ENCODE data around the gene FRY. TPM values are rescaled to one million over a fixed set of nuclear protein-coding genes. Genes with fewer than 3 reads are reported as not detected.

The FRY gene
- total RNA-seq, 1 donor from 2014 or later = 2.4 TPM

DNA sequence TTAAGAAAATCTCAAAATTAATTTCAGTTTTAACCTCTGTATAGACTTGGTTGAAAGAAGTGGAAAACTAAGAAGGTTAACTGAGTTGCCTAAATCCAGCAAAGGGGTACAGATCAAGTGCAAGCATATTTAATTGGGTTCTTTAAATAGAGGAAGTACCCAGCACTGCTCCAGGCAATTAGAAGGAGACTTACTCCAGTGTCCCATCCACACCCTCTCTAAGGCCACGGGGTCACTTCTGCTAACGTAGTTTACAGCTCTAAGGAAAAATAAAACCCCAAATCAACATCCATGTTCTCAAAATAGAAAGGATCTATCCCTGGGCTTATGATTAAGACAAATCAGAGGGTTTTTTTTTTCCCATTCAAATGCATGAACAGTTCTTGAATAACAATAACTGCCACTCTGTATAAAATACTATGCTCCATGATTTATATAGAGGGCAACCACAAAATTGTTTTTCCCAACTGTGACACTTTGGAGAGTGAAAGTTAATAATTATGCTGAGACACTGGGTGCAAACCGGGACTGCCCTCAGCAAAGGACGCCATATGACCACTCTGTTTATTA is 4.6 kb downstream of the FRY start:
- no peak for DNase-seq (ENCODE audit: low spot score)
- H3K4me3 Mint-ChIP-seq = peak overlapping the region; percentile 72
- H3K27ac Mint-ChIP-seq = no peak overlapping the region
- no peaks in the 10 kb centered on the region for H3K9me3 Mint-ChIP-seq
- intact Hi-C loops (cut with micrococcal nuclease) = loop anchor here (10.0 kb wide), 3 partner anchors 549 to 1789 kb away; partner anchors contain the start of gene PDS5B
- peaks cover 2% of the 10 kb centered on the region for H3K36me3 Mint-ChIP-seq (ENCODE audit: low read depth)
- peaks cover 6% of the 10 kb centered on the region for H3K27me3 Mint-ChIP-seq (ENCODE audit: insufficient read depth)
- peaks cover 71% of the 10 kb centered on the region for H3K4me1 Mint-ChIP-seq (ENCODE audit: low read depth)

DNA sequence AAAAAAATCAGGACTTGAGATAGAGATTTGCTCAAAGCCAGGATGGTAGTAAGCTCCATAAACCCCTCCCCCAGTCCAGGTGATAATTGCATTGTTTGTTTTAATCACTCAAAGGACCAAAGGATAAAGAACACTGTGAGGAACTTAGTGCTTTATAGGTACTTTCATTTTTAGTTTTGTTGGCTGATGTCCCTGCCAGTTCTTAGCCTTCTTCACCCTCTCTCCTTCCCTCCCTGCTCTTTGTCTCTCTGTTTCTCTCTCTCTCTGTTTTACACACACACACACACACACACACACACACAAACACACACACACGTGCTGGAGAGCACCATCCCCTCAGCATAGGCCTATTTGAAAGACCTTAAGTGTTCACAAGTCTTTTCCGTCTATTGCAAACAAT is 5.2 kb downstream of the FRY start:
- Mint-ChIP-seq H3K27me3 (ENCODE audit: insufficient read depth) (peaks cover 3% of the 10 kb centered on the region), H3K27ac (peak overlapping the region; percentile 84), H3K36me3 (ENCODE audit: low read depth) (peaks cover 2% of the 10 kb centered on the region), H3K4me3 (peak overlapping the region; percentile 72), H3K9me3 (no peaks in the 10 kb centered on the region), H3K4me1 (ENCODE audit: low read depth) (peaks cover 72% of the 10 kb centered on the region)
- intact Hi-C loops (cut with micrococcal nuclease) = loop anchor here (10.0 kb wide), 3 partner anchors 548 to 1788 kb away; partner anchors contain the start of gene PDS5B
- no peak for DNase-seq (ENCODE audit: low spot score)

DNA sequence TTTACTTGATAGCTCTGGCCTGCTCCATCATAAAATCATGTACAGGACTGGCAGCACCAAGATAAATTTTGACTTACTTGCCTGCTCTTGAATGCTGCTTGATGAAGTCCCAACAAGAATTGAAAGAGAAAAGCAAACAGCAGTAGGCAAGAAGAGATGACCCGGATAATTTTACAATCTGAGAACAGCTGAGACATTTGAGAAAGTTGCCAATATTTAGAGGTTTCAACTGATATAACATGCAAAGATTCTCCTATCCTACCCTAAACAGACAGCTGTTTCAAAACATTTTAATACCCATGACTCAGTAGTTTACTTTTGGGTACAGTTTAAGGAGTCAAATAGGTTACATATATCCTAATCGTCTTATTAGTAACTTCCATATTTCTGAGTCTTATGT is 5.9 kb downstream of the FRY start:
- Mint-ChIP-seq H3K27ac (no peak overlapping the region), H3K4me1 (ENCODE audit: low read depth) (peaks cover 72% of the 10 kb centered on the region), H3K36me3 (ENCODE audit: low read depth) (peaks cover 2% of the 10 kb centered on the region), H3K4me3 (peak overlapping the region; percentile 72), H3K9me3 (no peaks in the 10 kb centered on the region), H3K27me3 (ENCODE audit: insufficient read depth) (peaks cover 3% of the 10 kb centered on the region)
- DNase-seq (ENCODE audit: low spot score) = no peak
- intact Hi-C loops (cut with micrococcal nuclease) = loop anchor here (10.0 kb wide), 3 partner anchors 547 to 1787 kb away; partner anchors contain the start of gene PDS5B

DNA sequence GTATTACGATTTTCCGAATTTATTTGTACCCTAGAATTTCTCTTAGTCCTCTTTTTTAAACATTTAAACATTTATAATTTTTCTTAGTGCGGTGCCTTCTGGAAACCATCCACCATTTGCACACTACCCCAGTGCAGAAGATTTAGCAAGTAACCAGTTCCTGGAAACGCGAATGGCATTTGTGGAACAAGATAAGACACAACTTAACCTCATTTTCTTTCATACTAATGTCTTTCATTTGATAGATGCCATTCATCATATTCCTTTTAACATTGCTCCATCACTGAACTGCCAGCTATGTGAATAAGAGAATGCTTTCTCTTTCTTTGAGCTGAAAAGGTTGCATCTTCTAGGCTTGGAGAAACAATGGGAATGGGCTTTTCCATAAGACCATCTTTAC is 6.8 kb downstream of the FRY start:
- no peak overlapping the region for H3K27ac Mint-ChIP-seq
- DNase-seq (ENCODE audit: low spot score) = no peak
- no peak overlapping the region for H3K4me3 Mint-ChIP-seq
- intact Hi-C loops (cut with micrococcal nuclease) = loop anchor here (10.0 kb wide), 3 partner anchors 546 to 1786 kb away; partner anchors contain the start of gene PDS5B
- H3K36me3 Mint-ChIP-seq (ENCODE audit: low read depth) = peaks cover 6% of the 10 kb centered on the region
- peaks cover 3% of the 10 kb centered on the region for H3K27me3 Mint-ChIP-seq (ENCODE audit: insufficient read depth)
- peaks cover 71% of the 10 kb centered on the region for H3K4me1 Mint-ChIP-seq (ENCODE audit: low read depth)
- H3K9me3 Mint-ChIP-seq = peaks cover 5% of the 10 kb centered on the region

DNA sequence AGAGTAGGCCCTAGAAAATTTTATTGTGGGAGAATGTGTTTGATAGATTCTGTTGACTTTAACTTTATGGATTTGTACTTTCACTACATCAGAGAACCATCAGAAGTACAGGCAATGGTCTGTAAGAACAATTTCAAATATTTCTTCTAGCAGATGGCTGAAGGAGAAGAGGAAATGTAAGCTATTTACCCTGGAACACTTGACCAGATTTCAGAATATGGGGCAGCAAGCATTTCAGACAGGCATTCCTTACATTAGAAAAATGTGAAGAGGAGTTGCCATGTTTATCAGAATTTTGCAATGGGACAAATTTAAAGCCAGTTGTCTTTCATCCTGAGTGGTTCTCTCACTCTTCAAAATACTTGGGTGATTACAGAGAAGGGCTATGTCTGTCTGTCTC is 7.5 kb downstream of the FRY start:
- intact Hi-C loops (cut with micrococcal nuclease) = loop anchor here (10.0 kb wide), 3 partner anchors 546 to 1786 kb away; partner anchors contain the start of gene PDS5B
- no peak overlapping the region for H3K4me3 Mint-ChIP-seq
- H3K9me3 Mint-ChIP-seq = peaks cover 5% of the 10 kb centered on the region
- no peak for DNase-seq (ENCODE audit: low spot score)
- H3K36me3 Mint-ChIP-seq (ENCODE audit: low read depth) = peaks cover 6% of the 10 kb centered on the region
- no peak overlapping the region for H3K27ac Mint-ChIP-seq
- H3K27me3 Mint-ChIP-seq (ENCODE audit: insufficient read depth) = no peaks in the 10 kb centered on the region
- peaks cover 68% of the 10 kb centered on the region for H3K4me1 Mint-ChIP-seq (ENCODE audit: low read depth)

DNA sequence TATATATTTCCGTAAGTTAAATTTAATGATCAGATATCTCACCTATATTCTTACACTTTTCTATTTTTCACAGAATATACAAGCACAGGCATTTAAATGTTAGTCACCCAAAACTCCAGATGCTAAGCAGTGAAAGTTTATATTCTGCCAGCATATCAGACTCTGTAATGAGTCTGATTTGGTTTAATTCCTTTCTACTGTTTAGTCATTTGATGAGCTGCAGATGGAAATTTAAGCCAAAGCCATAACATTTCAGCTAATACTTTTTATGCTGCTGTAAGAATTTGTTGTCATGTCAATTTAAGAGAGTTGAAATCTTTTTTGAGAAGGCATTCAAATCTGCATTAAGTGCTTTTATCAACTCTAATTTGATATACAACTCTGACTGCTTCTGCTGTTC is 8.0 kb downstream of the FRY start:
- intact Hi-C loops (cut with micrococcal nuclease) = loop anchor here (10.0 kb wide), 3 partner anchors 545 to 1785 kb away; partner anchors contain the start of gene PDS5B
- Mint-ChIP-seq H3K9me3 (peaks cover 5% of the 10 kb centered on the region), H3K36me3 (ENCODE audit: low read depth) (peaks cover 6% of the 10 kb centered on the region), H3K27me3 (ENCODE audit: insufficient read depth) (no peaks in the 10 kb centered on the region), H3K27ac (no peak overlapping the region), H3K4me3 (no peak overlapping the region), H3K4me1 (ENCODE audit: low read depth) (peaks cover 66% of the 10 kb centered on the region)
- no peak for DNase-seq (ENCODE audit: low spot score)

DNA sequence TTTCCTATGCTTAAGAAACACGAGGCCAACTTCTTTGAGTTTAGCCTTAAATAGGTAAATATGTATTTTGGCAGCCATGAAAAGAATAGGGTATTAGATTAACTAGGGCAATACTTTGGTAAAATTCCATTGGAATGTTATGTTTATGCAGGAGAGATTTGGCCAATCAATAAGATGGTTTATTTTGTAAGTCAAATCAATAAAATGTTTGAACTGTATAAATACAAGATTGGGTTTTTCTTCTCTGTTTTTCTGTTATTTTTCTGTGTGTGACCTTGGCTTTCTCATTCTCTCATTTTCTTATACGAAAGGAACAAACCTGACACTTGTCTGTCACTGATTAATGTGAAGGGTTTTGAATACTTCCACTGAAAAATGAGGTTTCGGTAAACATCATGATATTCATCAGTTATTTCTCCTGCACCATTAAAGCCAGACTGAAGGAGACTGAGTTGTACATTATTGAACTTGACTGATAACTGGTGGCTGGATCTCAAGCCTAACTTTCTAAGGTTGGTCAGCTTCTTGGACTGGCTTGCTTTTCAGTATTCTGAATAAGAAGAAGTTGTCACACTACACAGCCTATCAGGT is 8.6 kb downstream of the FRY start:
- no peak overlapping the region for H3K4me3 Mint-ChIP-seq
- H3K36me3 Mint-ChIP-seq (ENCODE audit: low read depth) = peaks cover 6% of the 10 kb centered on the region
- no peak for DNase-seq (ENCODE audit: low spot score)
- H3K27me3 Mint-ChIP-seq (ENCODE audit: insufficient read depth) = no peaks in the 10 kb centered on the region
- peaks cover 67% of the 10 kb centered on the region for H3K4me1 Mint-ChIP-seq (ENCODE audit: low read depth)
- intact Hi-C loops (cut with micrococcal nuclease) = no loop called here
- H3K27ac Mint-ChIP-seq = no peak overlapping the region
- peaks cover 5% of the 10 kb centered on the region for H3K9me3 Mint-ChIP-seq

DNA sequence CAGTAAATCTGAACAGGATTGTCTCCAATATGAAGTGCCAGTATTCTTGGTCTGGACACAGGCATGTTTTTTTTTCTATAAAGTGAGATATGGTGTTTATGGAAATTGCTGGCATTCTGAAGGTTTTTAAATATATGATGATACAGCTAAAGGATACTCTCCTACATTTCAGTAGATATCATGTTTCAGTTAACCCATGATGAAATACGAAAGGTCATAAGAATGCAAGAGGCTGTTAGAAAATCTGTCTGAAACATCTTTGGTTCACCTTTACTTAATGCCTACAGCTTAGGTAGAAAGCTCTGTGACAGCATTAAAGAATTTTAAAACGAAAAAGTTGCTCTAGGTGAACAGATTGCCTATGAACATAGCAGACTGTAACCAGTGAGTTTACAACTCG is 9.1 kb downstream of the FRY start:
- H3K27me3 Mint-ChIP-seq (ENCODE audit: insufficient read depth) = no peaks in the 10 kb centered on the region
- peaks cover 5% of the 10 kb centered on the region for H3K9me3 Mint-ChIP-seq
- DNase-seq (ENCODE audit: low spot score) = no peak
- intact Hi-C loops (cut with micrococcal nuclease) = no loop called here
- H3K4me1 Mint-ChIP-seq (ENCODE audit: low read depth) = peaks cover 68% of the 10 kb centered on the region
- H3K36me3 Mint-ChIP-seq (ENCODE audit: low read depth) = peaks cover 11% of the 10 kb centered on the region
- H3K27ac Mint-ChIP-seq = no peak overlapping the region
- no peak overlapping the region for H3K4me3 Mint-ChIP-seq

DNA sequence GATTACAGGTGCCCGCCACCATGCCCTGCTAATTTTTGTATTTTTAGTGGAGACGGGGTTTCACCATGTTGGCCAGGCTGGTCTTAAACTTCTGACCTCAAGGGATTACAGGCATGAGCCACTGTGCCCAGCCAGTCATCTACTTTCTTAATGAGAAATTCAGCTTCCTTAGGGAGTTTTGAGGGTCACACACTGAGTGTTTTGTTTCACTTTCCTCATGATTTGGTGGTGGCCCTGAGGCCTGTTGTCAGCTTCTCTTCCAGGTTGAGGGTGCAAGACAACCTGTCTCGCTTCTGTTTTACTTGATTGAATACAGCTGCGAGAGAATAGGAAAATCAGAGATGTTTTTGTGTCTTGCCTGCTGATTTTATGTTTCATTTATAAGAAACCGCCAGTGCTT is 9.9 kb downstream of the FRY start:
- H3K4me1 Mint-ChIP-seq (ENCODE audit: low read depth) = peaks cover 68% of the 10 kb centered on the region
- intact Hi-C loops (cut with micrococcal nuclease) = no loop called here
- no peak for DNase-seq (ENCODE audit: low spot score)
- H3K36me3 Mint-ChIP-seq (ENCODE audit: low read depth) = peaks cover 11% of the 10 kb centered on the region
- no peak overlapping the region for H3K4me3 Mint-ChIP-seq
- peaks cover 5% of the 10 kb centered on the region for H3K9me3 Mint-ChIP-seq
- H3K27me3 Mint-ChIP-seq (ENCODE audit: insufficient read depth) = no peaks in the 10 kb centered on the region
- no peak overlapping the region for H3K27ac Mint-ChIP-seq

DNA sequence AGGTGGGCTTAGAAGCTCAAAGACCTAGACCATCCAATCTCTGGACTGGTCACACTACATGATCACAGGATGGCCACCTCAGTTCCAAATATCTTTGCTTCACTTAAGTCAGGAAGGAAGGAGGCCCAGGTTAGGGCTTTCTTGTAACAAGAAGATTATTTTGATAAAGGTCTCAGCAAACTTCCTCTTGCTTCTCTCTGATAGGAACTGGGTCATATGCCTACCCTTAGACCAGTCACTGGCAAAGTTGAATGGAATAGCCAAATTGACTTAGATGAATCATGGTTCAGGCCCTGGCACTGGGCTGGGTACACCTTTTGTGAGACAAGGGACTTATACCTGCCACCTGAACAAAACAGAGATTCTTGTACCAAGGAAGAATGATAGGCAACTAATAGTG is 11.0 kb downstream of the FRY start:
- peak overlapping the region; percentile 1 for H3K4me3 Mint-ChIP-seq
- peaks cover 5% of the 10 kb centered on the region for H3K9me3 Mint-ChIP-seq
- no peaks in the 10 kb centered on the region for H3K27me3 Mint-ChIP-seq (ENCODE audit: insufficient read depth)
- intact Hi-C loops (cut with micrococcal nuclease) = no loop called here
- peaks cover 67% of the 10 kb centered on the region for H3K4me1 Mint-ChIP-seq (ENCODE audit: low read depth)
- no peak overlapping the region for H3K27ac Mint-ChIP-seq
- peaks cover 11% of the 10 kb centered on the region for H3K36me3 Mint-ChIP-seq (ENCODE audit: low read depth)
- DNase-seq (ENCODE audit: low spot score) = no peak

DNA sequence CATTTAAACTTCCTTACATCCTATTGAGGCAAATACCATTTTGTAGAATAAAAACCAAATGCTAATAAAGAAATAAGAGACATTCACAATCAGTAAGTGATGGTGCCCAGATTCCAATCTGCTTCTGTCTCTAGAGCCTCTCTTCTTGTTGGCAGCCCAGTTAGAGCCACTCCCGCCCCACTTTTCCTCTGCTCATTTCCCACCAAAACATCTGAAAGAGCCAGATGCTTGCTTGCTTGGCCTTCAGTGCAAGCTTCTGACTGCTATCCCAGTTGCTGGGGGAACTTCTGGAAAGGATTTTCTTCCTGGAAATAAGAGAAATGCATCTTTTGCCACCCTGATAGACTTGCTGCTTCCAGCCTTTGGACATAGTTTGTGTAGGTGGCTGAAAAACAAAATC is 12.9 kb downstream of the FRY start:
- no peak for DNase-seq (ENCODE audit: low spot score)
- peaks cover 68% of the 10 kb centered on the region for H3K4me1 Mint-ChIP-seq (ENCODE audit: low read depth)
- H3K27me3 Mint-ChIP-seq (ENCODE audit: insufficient read depth) = no peaks in the 10 kb centered on the region
- H3K9me3 Mint-ChIP-seq = peaks cover 5% of the 10 kb centered on the region
- no peak overlapping the region for H3K4me3 Mint-ChIP-seq
- intact Hi-C loops (cut with micrococcal nuclease) = no loop called here
- H3K27ac Mint-ChIP-seq = no peak overlapping the region
- peaks cover 11% of the 10 kb centered on the region for H3K36me3 Mint-ChIP-seq (ENCODE audit: low read depth)

DNA sequence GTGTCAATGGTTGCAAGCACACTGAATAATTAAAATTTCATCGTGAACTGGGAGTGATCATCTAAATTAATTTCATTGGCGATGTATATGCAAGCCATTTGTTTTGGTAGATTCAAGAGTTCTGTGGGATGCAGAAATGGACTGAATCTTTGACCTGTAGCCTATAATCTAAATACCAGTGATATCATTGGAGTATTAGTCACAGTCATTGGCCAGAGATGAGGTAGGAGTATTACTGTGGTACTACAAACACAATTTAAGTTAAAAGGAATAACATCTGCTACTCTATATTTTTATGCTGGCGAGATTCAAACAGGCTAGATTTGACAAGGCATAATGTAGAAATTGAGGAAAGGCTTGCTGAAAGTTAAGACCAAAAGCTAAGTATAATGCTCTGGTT is 14.0 kb downstream of the FRY start:
- Mint-ChIP-seq H3K9me3 (peaks cover 5% of the 10 kb centered on the region), H3K4me3 (no peak overlapping the region), H3K4me1 (ENCODE audit: low read depth) (peaks cover 68% of the 10 kb centered on the region), H3K27ac (no peak overlapping the region), H3K27me3 (ENCODE audit: insufficient read depth) (no peaks in the 10 kb centered on the region), H3K36me3 (ENCODE audit: low read depth) (peaks cover 8% of the 10 kb centered on the region)
- intact Hi-C loops (cut with micrococcal nuclease) = loop anchor here (5.0 kb wide), 1 partner anchor 382 kb away; the partner anchor contains the start of gene N4BP2L1
- no peak for DNase-seq (ENCODE audit: low spot score)

DNA sequence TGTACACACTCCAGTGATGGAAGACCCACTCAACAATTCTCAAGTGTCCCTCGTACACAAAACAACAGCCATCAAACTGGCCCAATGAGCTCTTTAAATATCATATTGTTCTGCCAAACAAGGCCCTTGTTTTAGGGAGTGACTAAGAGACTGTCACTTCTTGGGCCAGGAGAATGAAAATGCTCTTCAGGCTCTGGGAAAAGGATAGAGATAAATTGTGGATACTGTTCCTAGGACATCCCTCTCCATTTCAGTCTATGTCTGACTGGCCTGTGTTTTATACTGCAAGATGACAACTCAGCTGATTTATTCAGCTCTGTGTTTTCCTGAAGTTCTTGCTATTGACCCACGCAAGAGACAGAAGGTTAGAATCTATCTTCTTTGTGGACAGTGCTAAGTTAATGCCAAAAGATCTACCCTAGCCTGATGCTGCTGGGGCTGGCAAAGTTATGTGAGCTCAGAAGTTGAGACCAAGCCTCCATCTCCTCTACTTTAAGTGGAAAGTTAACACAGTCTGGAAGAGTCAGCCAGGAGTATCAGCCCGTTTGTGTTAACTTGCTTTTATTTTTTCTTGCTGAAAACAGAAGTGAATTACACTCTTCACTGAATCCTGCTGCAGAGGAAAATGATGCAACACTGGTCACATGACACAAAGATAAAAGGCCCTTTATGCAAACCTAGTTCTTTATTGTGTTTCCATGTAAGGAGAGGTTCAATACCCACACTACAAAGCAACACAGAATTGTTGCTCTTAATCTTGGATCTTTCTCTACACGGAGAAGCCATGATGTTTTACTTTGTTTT is 14.6 kb downstream of the FRY start:
- H3K27me3 Mint-ChIP-seq (ENCODE audit: insufficient read depth) = no peaks in the 10 kb centered on the region
- peak; percentile 9 for DNase-seq (ENCODE audit: low spot score)

More for the DNA sequence above, 14.6 kb downstream of the FRY start:
- peaks cover 5% of the 10 kb centered on the region for H3K9me3 Mint-ChIP-seq
- peaks cover 68% of the 10 kb centered on the region for H3K4me1 Mint-ChIP-seq (ENCODE audit: low read depth)
- H3K27ac Mint-ChIP-seq = peak overlapping the region; percentile 79
- peak overlapping the region; percentile 43 for H3K4me3 Mint-ChIP-seq
- intact Hi-C loops (cut with micrococcal nuclease) = loop anchor here (2.0 to 5.0 kb wide), 2 partner anchors 15 to 381 kb away; partner anchors contain the start of genes FRY and N4BP2L1
- H3K36me3 Mint-ChIP-seq (ENCODE audit: low read depth) = peaks cover 8% of the 10 kb centered on the region
